WTC11 (cell line): Measurements from ENCODE around the gene ADIPOR2. TPM values are rescaled to one million over a fixed set of nuclear protein-coding genes. Genes with fewer than 3 reads are reported as not detected.

Experiments
- ATAC-seq: fragments of 200-7000 bp; cut with Tn5 transposase; 2 replicates; pipeline ENCODE4 v1.10.0; 2021; ENCODE audit warnings: mild to moderate bottlenecking, moderate library complexity
- CTCF ChIA-PET: fragments of 300-600 bp; sonication (Branson Sonifier 250); formaldehyde crosslinking; loops from one replicate; lab custom pipeline; 2021; ENCODE audit warnings: antibody characterized with exemption; lab: Charles Lee
- POLR2A ChIA-PET: fragments of 350-600 bp; sonication (Branson Sonifier 250); formaldehyde crosslinking; loops from one replicate; lab custom pipeline; 2021; ENCODE audit warnings: antibody characterized with exemption; lab: Charles Lee
- DNase-seq: peaks from one replicate; pipeline ENCODE4 v3.0.0; 2021; ENCODE audit warnings: low spot score
- H3K27ac Mint-ChIP-seq: 2 replicates; pipeline ENCODE4 v1.8.0; 2021; ENCODE audit warnings: mixed read lengths
- H3K27me3 Mint-ChIP-seq: 2 replicates; pipeline ENCODE4 v1.8.0; 2021; ENCODE audit warnings: low read depth, mild to moderate bottlenecking, moderate library complexity, mixed read lengths
- H3K36me3 Mint-ChIP-seq: 2 replicates; pipeline ENCODE4 v1.8.0; 2021; ENCODE audit warnings: mixed read lengths
- H3K4me1 Mint-ChIP-seq: 2 replicates; pipeline ENCODE4 v1.8.0; 2022; ENCODE audit warnings: mixed read lengths
- H3K4me3 Mint-ChIP-seq: 2 replicates; pipeline ENCODE4 v1.8.0; 2021; ENCODE audit warnings: mild to moderate bottlenecking, moderate library complexity, mixed read lengths
- H3K9me3 Mint-ChIP-seq: 2 replicates; pipeline ENCODE4 v1.8.0; 2021; ENCODE audit warnings: mixed read lengths
- AFF4 ChIP-seq: sonication (generic); formaldehyde crosslinking; IDR thresholded peaks from 2 replicates; pipeline ENCODE4 v1.8.1; 2023; ENCODE audit warnings: mild to moderate bottlenecking, missing genetic modification reagents, borderline replicate concordance
- CREB1 ChIP-seq: sonication (generic); formaldehyde crosslinking; IDR thresholded peaks from 2 replicates; pipeline ENCODE4 v1.8.0; 2023; ENCODE audit warnings: mild to moderate bottlenecking, missing genetic modification reagents
- ESRRA ChIP-seq: sonication (generic); formaldehyde crosslinking; IDR thresholded peaks from 2 replicates; pipeline ENCODE4 v1.8.1; 2022; ENCODE audit warnings: mild to moderate bottlenecking, missing genetic modification reagents, borderline replicate concordance
- ETV6 ChIP-seq: sonication (generic); formaldehyde crosslinking; IDR thresholded peaks from 2 replicates; pipeline ENCODE4 v1.8.1; 2022; ENCODE audit warnings: mild to moderate bottlenecking, missing genetic modification reagents
- GABPB1 ChIP-seq: sonication (generic); formaldehyde crosslinking; IDR thresholded peaks from 2 replicates; pipeline ENCODE4 v1.8.1; 2023; ENCODE audit warnings: mild to moderate bottlenecking, missing genetic modification reagents
- TP53 ChIP-seq: sonication (generic); formaldehyde crosslinking; IDR thresholded peaks from 2 replicates; pipeline ENCODE4 v1.8.1; 2023; ENCODE audit warnings: mild to moderate bottlenecking, missing genetic modification reagents
- ZNF121 ChIP-seq: sonication (generic); formaldehyde crosslinking; IDR thresholded peaks from 2 replicates; pipeline ENCODE4 v1.8.0; 2023; ENCODE audit warnings: missing genetic modification reagents
- ZNF532 ChIP-seq: fragments of 250-450 bp; sonication (Bioruptor Pico); IDR thresholded peaks from 2 replicates; pipeline ENCODE4 v1.9.0; 2021; ENCODE audit warnings: mild to moderate bottlenecking, borderline replicate concordance
- total RNA-seq: library from RNA; stranded (reverse); gene quantifications from 3 replicates; pipeline ENCODE4 v1.2.3, GENCODE V29; 2021
- TF ChIP-seq, protein P1 (sequence below): sonication (generic); formaldehyde crosslinking; IDR thresholded peaks from 2 replicates; pipeline ENCODE4 v1.8.1; 2023; ENCODE audit warnings: mild to moderate bottlenecking, missing genetic modification reagents, moderate library complexity
- TF ChIP-seq, protein P2 (sequence below): sonication (generic); formaldehyde crosslinking; IDR thresholded peaks from 2 replicates; pipeline ENCODE4 v1.8.0; 2022; ENCODE audit warnings: missing genetic modification reagents

ADIPOR2 gene
- total RNA-seq, 1 experiment from 2014 or later = 38.4 TPM

DNA sequence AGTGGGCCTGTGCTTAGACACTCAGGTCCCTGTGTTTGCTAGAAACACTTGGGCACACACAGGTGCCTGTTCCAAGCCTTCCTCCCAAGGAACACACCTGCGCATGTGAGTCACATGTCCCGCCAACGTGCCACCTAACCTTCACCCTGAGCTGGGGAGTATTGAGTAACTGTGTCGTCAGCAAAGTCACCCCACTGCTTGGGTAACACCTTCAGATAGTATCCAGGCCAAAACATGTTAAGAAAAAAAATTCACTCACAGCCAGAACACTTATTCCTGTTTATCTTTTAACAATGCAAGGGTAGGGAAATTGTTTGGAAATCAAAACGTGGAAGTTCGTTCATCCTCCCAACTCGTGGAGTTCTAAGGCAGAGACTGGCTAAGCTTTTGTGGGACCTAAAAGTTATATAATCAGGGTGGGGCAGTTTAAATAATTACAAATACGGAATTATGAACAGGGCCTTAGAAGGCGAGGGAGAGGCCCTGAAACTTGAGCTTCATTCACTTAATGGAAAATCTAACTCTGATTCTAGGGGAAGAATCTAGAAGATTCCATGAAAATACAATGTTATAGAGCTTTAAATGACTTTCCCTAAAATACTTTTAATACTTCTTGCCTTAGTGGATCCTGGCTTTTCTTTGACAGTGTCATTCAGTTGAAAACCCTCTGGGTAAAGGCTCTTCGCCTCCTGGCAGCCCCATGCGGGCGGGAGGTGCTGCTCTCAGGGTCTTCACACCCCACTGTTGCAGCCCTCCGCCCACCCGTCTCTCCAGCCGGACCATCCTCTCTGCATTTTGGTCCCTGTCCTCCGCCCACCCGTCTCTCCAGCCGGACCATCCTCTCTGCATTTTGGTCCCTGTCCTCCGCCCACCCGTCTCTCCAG, 30.3 kb upstream of the ADIPOR2 start:
- Mint-ChIP-seq H3K9me3 (no peaks in the 10 kb centered on the region), H3K4me3 (peak overlapping the region; percentile 53)
- TF ChIP-seq ZNF532 (CRISPR knock-in tag) = no peak
- no peak for TF ChIP-seq CREB1 (CRISPR knock-in tag)
- no peak for TF ChIP-seq TP53 (CRISPR knock-in tag)
- TF ChIP-seq, protein P1, sequence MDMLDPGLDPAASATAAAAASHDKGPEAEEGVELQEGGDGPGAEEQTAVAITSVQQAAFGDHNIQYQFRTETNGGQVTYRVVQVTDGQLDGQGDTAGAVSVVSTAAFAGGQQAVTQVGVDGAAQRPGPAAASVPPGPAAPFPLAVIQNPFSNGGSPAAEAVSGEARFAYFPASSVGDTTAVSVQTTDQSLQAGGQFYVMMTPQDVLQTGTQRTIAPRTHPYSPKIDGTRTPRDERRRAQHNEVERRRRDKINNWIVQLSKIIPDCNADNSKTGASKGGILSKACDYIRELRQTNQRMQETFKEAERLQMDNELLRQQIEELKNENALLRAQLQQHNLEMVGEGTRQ = no peak
- TF ChIP-seq GABPB1 (CRISPR knock-in tag) = peak; percentile 98
- no peak for TF ChIP-seq ESRRA
- TF ChIP-seq, all 79 proteins: peak for 1
- peaks cover 49% of the 10 kb centered on the region for H3K27me3 Mint-ChIP-seq
- CTCF ChIA-PET = interaction anchor here (0.6 to 4.3 kb wide), 6 partner anchors 26 to 1084 kb away, joined by 3 to 52 read pairs (median 4); no protein-coding TSS in a partner anchor
- H3K27ac Mint-ChIP-seq = no peak overlapping the region
- DNase-seq (no peak), ATAC-seq (no peak)
- no peaks in the 10 kb centered on the region for H3K36me3 Mint-ChIP-seq
- H3K4me1 Mint-ChIP-seq = peaks cover 11% of the 10 kb centered on the region
- POLR2A ChIA-PET = interaction anchor here (0.9 kb wide), 1 partner anchor 31 kb away, joined by 3 read pairs; the partner anchor contains the start of gene ADIPOR2

DNA sequence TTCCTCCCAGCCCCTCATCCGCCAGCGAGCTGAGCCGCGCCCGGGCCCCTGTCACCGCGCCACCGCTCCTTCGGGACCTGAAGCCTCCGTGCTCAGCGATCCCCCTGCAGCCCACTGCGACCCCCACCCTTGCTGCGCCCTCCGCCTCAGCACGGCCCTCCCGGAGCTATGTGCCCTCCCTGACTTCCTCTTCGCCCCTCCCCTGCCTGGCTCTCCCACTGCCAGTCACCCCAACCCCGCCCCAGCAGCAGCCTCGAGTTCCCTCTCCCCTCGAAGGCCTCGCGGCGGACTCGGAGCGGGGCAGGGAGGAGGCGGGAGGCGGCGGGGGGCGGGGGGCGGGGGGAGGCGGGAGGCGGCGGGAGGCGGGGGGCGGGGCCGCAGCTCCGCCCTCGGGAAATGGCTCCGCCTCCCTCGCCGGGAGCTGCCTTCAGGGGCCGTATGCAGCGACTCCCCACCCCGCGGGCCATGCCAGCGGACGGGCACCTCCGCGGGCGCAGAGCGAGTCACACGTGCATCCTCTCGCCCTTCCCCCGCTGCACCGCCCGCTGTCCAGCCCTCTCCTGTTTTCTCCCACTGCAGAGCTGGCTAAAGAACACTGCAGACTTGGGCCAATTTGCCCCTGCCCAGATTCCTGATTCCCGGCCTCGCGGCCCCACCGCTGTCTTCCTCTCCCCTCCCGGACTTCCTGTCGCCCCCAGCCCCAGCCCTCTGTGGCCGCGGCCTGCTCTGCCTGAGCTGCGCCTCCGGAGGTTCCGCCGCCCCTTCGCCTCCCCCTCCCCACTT, 29.1 kb upstream of the ADIPOR2 start:
- H3K27ac Mint-ChIP-seq = no peak overlapping the region
- H3K4me3 Mint-ChIP-seq = peak overlapping the region; percentile 73

More for the DNA sequence above, 29.1 kb upstream of the ADIPOR2 start:
- peak; percentile 71 for DNase-seq
- Mint-ChIP-seq H3K27me3 (peaks cover 49% of the 10 kb centered on the region), H3K36me3 (no peaks in the 10 kb centered on the region), H3K4me1 (peaks cover 15% of the 10 kb centered on the region)
- POLR2A ChIA-PET = interaction anchor here (0.9 to 1.3 kb wide), 2 partner anchors 30 to 130 kb away, joined by 3 read pairs; partner anchors contain the start of gene ADIPOR2
- TF ChIP-seq AFF4 (CRISPR knock-in tag) (no peak), ZNF121 (0 out of 2 replicates have a peak, but pooled peaks have one; percentile 42), ETV6 (CRISPR knock-in tag) (peak; percentile 98)
- TF ChIP-seq, protein P2, sequence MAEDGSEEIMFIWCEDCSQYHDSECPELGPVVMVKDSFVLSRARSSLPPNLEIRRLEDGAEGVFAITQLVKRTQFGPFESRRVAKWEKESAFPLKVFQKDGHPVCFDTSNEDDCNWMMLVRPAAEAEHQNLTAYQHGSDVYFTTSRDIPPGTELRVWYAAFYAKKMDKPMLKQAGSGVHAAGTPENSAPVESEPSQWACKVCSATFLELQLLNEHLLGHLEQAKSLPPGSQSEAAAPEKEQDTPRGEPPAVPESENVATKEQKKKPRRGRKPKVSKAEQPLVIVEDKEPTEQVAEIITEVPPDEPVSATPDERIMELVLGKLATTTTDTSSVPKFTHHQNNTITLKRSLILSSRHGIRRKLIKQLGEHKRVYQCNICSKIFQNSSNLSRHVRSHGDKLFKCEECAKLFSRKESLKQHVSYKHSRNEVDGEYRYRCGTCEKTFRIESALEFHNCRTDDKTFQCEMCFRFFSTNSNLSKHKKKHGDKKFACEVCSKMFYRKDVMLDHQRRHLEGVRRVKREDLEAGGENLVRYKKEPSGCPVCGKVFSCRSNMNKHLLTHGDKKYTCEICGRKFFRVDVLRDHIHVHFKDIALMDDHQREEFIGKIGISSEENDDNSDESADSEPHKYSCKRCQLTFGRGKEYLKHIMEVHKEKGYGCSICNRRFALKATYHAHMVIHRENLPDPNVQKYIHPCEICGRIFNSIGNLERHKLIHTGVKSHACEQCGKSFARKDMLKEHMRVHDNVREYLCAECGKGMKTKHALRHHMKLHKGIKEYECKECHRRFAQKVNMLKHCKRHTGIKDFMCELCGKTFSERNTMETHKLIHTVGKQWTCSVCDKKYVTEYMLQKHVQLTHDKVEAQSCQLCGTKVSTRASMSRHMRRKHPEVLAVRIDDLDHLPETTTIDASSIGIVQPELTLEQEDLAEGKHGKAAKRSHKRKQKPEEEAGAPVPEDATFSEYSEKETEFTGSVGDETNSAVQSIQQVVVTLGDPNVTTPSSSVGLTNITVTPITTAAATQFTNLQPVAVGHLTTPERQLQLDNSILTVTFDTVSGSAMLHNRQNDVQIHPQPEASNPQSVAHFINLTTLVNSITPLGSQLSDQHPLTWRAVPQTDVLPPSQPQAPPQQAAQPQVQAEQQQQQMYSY (CRISPR knock-in tag) = no peak
- TF ChIP-seq, all 79 proteins: peak for 2
- peak; percentile 35 for ATAC-seq
- CTCF ChIA-PET = interaction anchor here (0.5 to 4.3 kb wide), 9 partner anchors 8 to 385 kb away, joined by 3 to 52 read pairs (median 10); partner anchors contain the start of gene WNT5B
- H3K9me3 Mint-ChIP-seq = no peaks in the 10 kb centered on the region
